OCI-M2 (cell line): ENCODE results near the gene EIF2S3.

Experiments
- DNase-seq: peaks from one replicate; lab custom pipeline; 2025; ENCODE audit not compliant: unreplicated experiment; lab: John Stamatoyannopoulos, UW

The EIF2S3 gene

DNA sequence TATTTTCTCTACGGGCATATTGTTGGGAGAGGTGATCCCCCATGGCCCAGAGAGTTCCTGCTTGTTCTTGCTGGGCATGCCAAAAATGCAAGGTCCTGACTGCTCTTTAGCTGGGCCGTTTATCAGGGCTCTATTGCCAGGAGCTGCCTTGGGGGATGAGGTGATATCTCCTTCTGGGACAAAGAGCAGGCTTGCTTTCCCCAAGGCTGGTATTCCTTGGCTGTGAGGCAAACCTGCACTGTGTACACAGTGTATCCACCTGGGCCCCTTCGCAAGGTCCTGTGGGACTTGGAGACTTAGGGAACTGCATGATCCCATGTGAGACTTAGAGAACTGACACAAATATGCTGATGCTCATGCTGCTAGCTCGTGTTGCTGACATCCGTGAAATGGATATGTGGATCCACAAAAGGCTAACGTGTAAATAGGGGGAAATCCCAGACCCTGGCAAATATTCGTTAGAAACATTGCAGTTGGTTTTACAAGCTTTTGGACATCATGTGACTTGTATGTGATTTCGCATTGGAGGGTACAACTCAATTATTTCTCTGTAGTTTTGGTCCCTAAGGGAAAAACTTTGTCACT lies 70.4 kb downstream of the EIF2S3 start:
- DNase-seq = no peak
